IMR-90 (cell line): Measurements from ENCODE around the gene SLC25A17. TPM values are rescaled to one million over a fixed set of nuclear protein-coding genes. Genes with fewer than 3 reads are reported as not detected.

Source experiments
- ATAC-seq: fragments of 200-7000 bp; cut with Tn5 transposase; 2 replicates; pipeline ENCODE4 v1.9.1; 2020; ENCODE audit warnings: low read depth, mild to moderate bottlenecking, moderate library complexity
- BruUV-seq: library from RNA; stranded (reverse); fragments of 400-500 nt; replicated peaks from 2 replicates; lab custom pipeline; 2021; lab: Mats Ljungman, UMichigan
- CTCF ChIA-PET: fragments of 300-600 bp; formaldehyde crosslinking; extraction: SDS; loops from one replicate; lab custom pipeline; 2021; ENCODE audit warnings: antibody characterized with exemption; lab: Yijun Ruan, JAX
- POLR2A ChIA-PET: fragments of 300-600 bp; sonication (Branson Sonifier 250); formaldehyde crosslinking; loops from one replicate; lab custom pipeline; 2022; ENCODE audit warnings: antibody characterized with exemption; ENCODE audit not compliant: unreplicated experiment; lab: Charles Lee
- DNase-seq: peaks from one replicate; pipeline ENCODE4 v3.0.0; 2013
- H2AFZ ChIP-seq: replicated peaks from 2 replicates; pipeline ENCODE3; 2013; ENCODE audit warnings: low read length, mild to moderate bottlenecking; ENCODE audit not compliant: poor library complexity
- H2AK5ac ChIP-seq: 2 replicates; pipeline ENCODE4 v1.6.1; 2013; ENCODE audit warnings: low read depth, low read length, inconsistent platforms
- H2AK9ac ChIP-seq: replicated peaks from 2 replicates; pipeline ENCODE3; 2013; ENCODE audit warnings: mild to moderate bottlenecking, low read depth, low read length, moderate library complexity; ENCODE audit not compliant: poor library complexity
- H2BK120ac ChIP-seq: 2 replicates; pipeline ENCODE4 v1.6.1; 2013; ENCODE audit warnings: low read depth, low read length, inconsistent platforms
- H2BK15ac ChIP-seq: 3 replicates; pipeline ENCODE4 v1.6.1; 2013; ENCODE audit warnings: low read depth, low read length, inconsistent platforms
- H2BK20ac ChIP-seq: 2 replicates; pipeline ENCODE4 v1.6.1; 2013; ENCODE audit warnings: low read depth, mild to moderate bottlenecking, inconsistent platforms, low read length, moderate library complexity
- H2BK5ac ChIP-seq: 2 replicates; pipeline ENCODE4 v1.6.1; 2013; ENCODE audit warnings: mild to moderate bottlenecking, low read depth, low read length, inconsistent platforms; ENCODE audit not compliant: poor library complexity, severe bottlenecking
- H3K14ac ChIP-seq: replicated peaks from 2 replicates; pipeline ENCODE4 v1.6.1; 2013; ENCODE audit warnings: low read depth, low read length, inconsistent platforms
- H3K18ac ChIP-seq: 2 replicates; pipeline ENCODE4 v1.6.1; 2013; ENCODE audit warnings: low read depth, low read length, control low read depth
- H3K23ac ChIP-seq: 2 replicates; pipeline ENCODE4 v1.6.1; 2013; ENCODE audit warnings: low read depth, low read length, inconsistent platforms
- H3K27ac ChIP-seq: 2 replicates; pipeline ENCODE4 v1.5.1; 2013; ENCODE audit warnings: mild to moderate bottlenecking, control low read depth, low read length; ENCODE audit not compliant: insufficient read depth
- H3K27me3 ChIP-seq: 2 replicates; pipeline ENCODE4 v1.6.1; 2013; ENCODE audit warnings: low read length; ENCODE audit not compliant: control insufficient read depth, insufficient read depth
- H3K36me3 ChIP-seq: 2 replicates; pipeline ENCODE4 v1.6.1; 2013; ENCODE audit warnings: low read length, mixed read lengths; ENCODE audit not compliant: control insufficient read depth, insufficient read depth
- H3K4ac ChIP-seq: 2 replicates; pipeline ENCODE4 v1.6.1; 2013; ENCODE audit warnings: low read depth, low read length, inconsistent platforms
- H3K4me1 ChIP-seq: 2 replicates; pipeline ENCODE4 v1.6.1; 2013; ENCODE audit warnings: low read length, mixed read lengths; ENCODE audit not compliant: control insufficient read depth, insufficient read depth
- H3K4me2 ChIP-seq: 2 replicates; pipeline ENCODE4 v1.6.1; 2013; ENCODE audit warnings: low read depth, mild to moderate bottlenecking, control low read depth, low read length, moderate library complexity
- H3K4me3 ChIP-seq: 2 replicates; pipeline ENCODE4 v1.5.1; 2013; ENCODE audit warnings: low read depth, mild to moderate bottlenecking, control low read depth, low read length, moderate library complexity; ENCODE audit not compliant: insufficient read depth
- H3K56ac ChIP-seq: 2 replicates; pipeline ENCODE4 v1.6.1; 2013; ENCODE audit warnings: low read length, inconsistent platforms; ENCODE audit not compliant: insufficient read depth; ENCODE audit errors: extremely low read depth
- H3K79me1 ChIP-seq, 2 experiments: 2 replicates each; pipeline ENCODE4 v1.6.1; 2013; ENCODE audit warnings: low read length in 2 of 2, inconsistent platforms in 1 of 2, low read depth in 1 of 2
- H3K9ac ChIP-seq: 2 replicates; pipeline ENCODE4 v1.6.1; 2013; ENCODE audit warnings: low read depth, low read length, control low read depth
- H3K9me1 ChIP-seq: 2 replicates; pipeline ENCODE4 v1.6.1; 2013; ENCODE audit warnings: low read length, inconsistent platforms; ENCODE audit not compliant: insufficient read depth
- H3K9me3 ChIP-seq: 2 replicates; pipeline ENCODE4 v1.6.1; 2013; ENCODE audit warnings: low read length; ENCODE audit not compliant: control insufficient read depth, insufficient read depth
- H4K20me1 ChIP-seq: 2 replicates; pipeline ENCODE4 v1.6.1; 2013; ENCODE audit warnings: low read length, inconsistent platforms; ENCODE audit not compliant: insufficient read depth
- H4K5ac ChIP-seq: 2 replicates; pipeline ENCODE4 v1.6.1; 2013; ENCODE audit warnings: mild to moderate bottlenecking, low read depth, low read length, control low read depth
- H4K8ac ChIP-seq, 2 experiments: 2 replicates each; pipeline ENCODE4 v1.6.1; 2013; ENCODE audit warnings: low read depth in 2 of 2, low read length in 2 of 2, control low read depth in 1 of 2, inconsistent platforms in 1 of 2
- H4K91ac ChIP-seq: 2 replicates; pipeline ENCODE4 v1.6.1; 2013; ENCODE audit warnings: low read depth, low read length, inconsistent platforms; ENCODE audit not compliant: insufficient read depth
- CHD1 ChIP-seq: IDR thresholded peaks from 2 replicates; pipeline ENCODE4 v1.6.1; 2012; ENCODE audit warnings: low read depth, low read length, improper control_type of control experiment
- CTCF ChIP-seq: conservative IDR thresholded peaks from 2 replicates; pipeline ENCODE4 v1.5.1; 2012; ENCODE audit warnings: mild to moderate bottlenecking, low read depth, low read length, improper control_type of control experiment
- ELK1 ChIP-seq: fragments of 150-350 bp; IDR thresholded peaks from 2 replicates; pipeline ENCODE4 v1.6.1; 2016; ENCODE audit warnings: low read depth, mild to moderate bottlenecking, low read length, moderate library complexity, borderline replicate concordance
- SMC3 ChIP-seq: fragments of 150-350 bp; IDR thresholded peaks from 2 replicates; pipeline ENCODE4 v1.6.1; 2016; ENCODE audit warnings: low read depth, mild to moderate bottlenecking, antibody characterized with exemption, low read length, moderate library complexity
- WGBS, 2 experiments: methylation state at CpG; one replicate each; pipeline versions ENCODE4 v1.1.5 to v1.1.7; 2013; ENCODE audit warnings: missing lambda C conversion rate in 2 of 2; ENCODE audit not compliant: insufficient read length in 1 of 2; ENCODE audit errors: extremely low coverage in 2 of 2; 5-methylcytosine and 5-hydroxymethylcytosine counted together
- dilution Hi-C: fragments of 300-500 bp; cut with HindIII; formaldehyde crosslinking; loops from one replicate; pipeline ENCODE4 v1.14.3; 2018; ENCODE audit warnings: low sequenced_read_pairs; ENCODE audit not compliant: unreplicated experiment
- in situ Hi-C: fragments of 300-500 bp; cut with MboI; formaldehyde crosslinking; loops from 3 replicates; pipeline ENCODE4 v1.14.3; 2019; ENCODE audit warnings: low sequenced_read_pairs, inconsistent platforms, mixed read lengths
- intact Hi-C: fragments of 100-400 bp; cut with micrococcal nuclease; formaldehyde crosslinking; loops from 2 replicates; pipeline ENCODE4 v1.10.0; 2022
- polyA plus RNA-seq, 3 experiments: library from polyadenylated mRNA; depleted of rRNA; stranded (reverse); fragments of >200 nt; gene quantifications; 2 replicates each; pipeline ENCODE4 v1.2.3, GENCODE V29; 2012; ENCODE audit warnings: low replicate concordance in 1 of 3
- total RNA-seq: library from RNA; depleted of rRNA; stranded (reverse); fragments of >200 nt; gene quantifications from 2 replicates; pipeline ENCODE4 v1.2.3, GENCODE V29; 2012

The SLC25A17 gene
- total and polyA plus RNA-seq, 2 of the 4 experiments (the other 2 are of a cell fraction), result 19.6 to 36.0 TPM

GRCh38 chr22:40769761-40770160 lies 49.4 kb downstream of the SLC25A17 start:
- H3K9me3 ChIP-seq, result no peaks in the 10 kb centered on the region
- H3K4me1 ChIP-seq, result peaks cover 3% of the 10 kb centered on the region; the same call in 1 of the 2 replicates
- H3K4me3 ChIP-seq, result no peak overlapping the region
- H3K27ac ChIP-seq, result no peak overlapping the region
- ChIA-PET CTCF (no interaction called here), POLR2A (no interaction called here)
- H4K91ac ChIP-seq, result no peak overlapping the region
- no peak overlapping the region for H2AFZ ChIP-seq
- TF ChIP-seq CTCF (no peak), ELK1 (no peak), SMC3 (no peak), CHD1 (no peak)
- no peak overlapping the region for H3K56ac ChIP-seq
- H3K4me2 ChIP-seq, result no peak overlapping the region
- no peak overlapping the region for H2BK120ac ChIP-seq
- no peak overlapping the region for H3K18ac ChIP-seq
- no peak for ATAC-seq
- H3K14ac ChIP-seq, result no peak overlapping the region
- H4K8ac ChIP-seq, result no peak overlapping the region
- H2AK9ac ChIP-seq, result no peak overlapping the region
- in situ Hi-C loops (no loop called here), intact Hi-C loops (no loop called here), dilution Hi-C loops (no loop called here)
- H3K4ac ChIP-seq, result no peak overlapping the region
- H3K9ac ChIP-seq, result no peak overlapping the region
- no peak overlapping the region for H2BK20ac ChIP-seq
- H2AK5ac ChIP-seq, result no peak overlapping the region
- H3K36me3 ChIP-seq, result peaks cover 16% of the 10 kb centered on the region
- H2BK5ac ChIP-seq, result no peak overlapping the region
- no peak overlapping the region for H2BK15ac ChIP-seq
- H3K9me1 ChIP-seq, result no peaks in the 10 kb centered on the region
- no peaks in the 10 kb centered on the region for H3K79me1 ChIP-seq
- DNase-seq, result no peak
- H4K5ac ChIP-seq, result no peak overlapping the region; the same call in 1 of the 2 replicates
- no peaks in the 10 kb centered on the region for H3K27me3 ChIP-seq
- no peak overlapping the region for H3K23ac ChIP-seq
- WGBS, 2 experiments, result 33% methylated on average over 1 of the region's 6 CpGs; no CpG with 5 or more reads in 1 of the 2 experiments
- BruUV-seq, result no TSS peak
- no peaks in the 10 kb centered on the region for H4K20me1 ChIP-seq
